Psoas muscle (tissue), 8 donors: Measurements from ENCODE around the gene ATXN10. TPM values are rescaled to one million over a fixed set of nuclear protein-coding genes. Genes with fewer than 3 reads are reported as not detected.

Source experiments
- ATAC-seq, 4 donors: fragments of 200-7000 bp; cut with Tn5 transposase; one replicate each; pipeline ENCODE4 v1.9.1; 2020; ENCODE audit warnings: moderate library complexity in 3 of 4, mild to moderate bottlenecking in 2 of 4
- DNase-seq, 2 donors: peaks; one replicate each; pipeline ENCODE4 v3.0.0-alpha.2; 2020
- H3K27ac ChIP-seq: fragments of 200-600 bp; one replicate; pipeline ENCODE4 v1.8.0; 2022
- H3K27me3 ChIP-seq, 3 donors: fragments of 200-600 bp in 1 of 3; one replicate each; pipeline versions ENCODE4 v1.6.1 to v1.8.0; 2013 to 2022; ENCODE audit warnings: low read length in 2 of 3, mild to moderate bottlenecking in 2 of 3, moderate library complexity in 1 of 3; ENCODE audit not compliant: insufficient read depth in 3 of 3
- H3K36me3 ChIP-seq, 2 donors: fragments of 200-600 bp in 1 of 2; one replicate each; pipeline versions ENCODE4 v1.6.1 to v1.8.0; 2013 to 2022; ENCODE audit warnings: low read depth in 1 of 2, mild to moderate bottlenecking in 1 of 2, moderate library complexity in 1 of 2; ENCODE audit not compliant: insufficient read depth in 1 of 2
- H3K4me1 ChIP-seq: fragments of 200-600 bp; one replicate; pipeline ENCODE4 v1.8.0; 2022
- H3K4me3 ChIP-seq: fragments of 200-600 bp; one replicate; pipeline ENCODE4 v1.8.0; 2022; ENCODE audit warnings: mild to moderate bottlenecking
- H3K9me3 ChIP-seq: fragments of 200-600 bp; one replicate; pipeline ENCODE4 v1.8.0; 2022
- CTCF ChIP-seq: fragments of 200-600 bp; IDR thresholded peaks from one replicate; pipeline ENCODE4 v1.8.0; 2022; ENCODE audit warnings: antibody characterized with exemption
- WGBS, 3 donors: extraction: QIAGEN DNeasy Blood & Tissue Kit; methylation state at CpG; one replicate each; pipeline versions ENCODE4 v1.1.6 to v1.1.7; 2013; 5-methylcytosine and 5-hydroxymethylcytosine counted together
- intact Hi-C, 2 donors: fragments of 100-400 bp; cut with DNase I; formaldehyde crosslinking; loops; one replicate each; pipeline versions ENCODE4 v1.11.0 to v1.14.2; 2022
- polyA plus RNA-seq, 3 donors: library from polyadenylated mRNA; stranded (reverse); fragments of 200-250 nt; gene quantifications; one replicate each; pipeline ENCODE4 v1.2.3, GENCODE V29; 2013
- total RNA-seq, 4 donors: library from RNA; stranded (reverse); fragmentation: NEBNext Ultra II Directional in 2 of 4; extraction: Animal tissue kit (Norgen Biotek cat#: 25700) in 2 of 4; gene quantifications; one replicate each; pipeline versions ENCODE4 v1.2.1 to v1.2.4, GENCODE V29; 2021 to 2023
- donor health status: healthy with polysubstance abuse.
- donor health status: DM: no; HTN: no; CAD: no; lungs with moderate emphysema.
- donor health status: Bipolar disorder and iron deficiency.
- donor health status: healthy.
- donor health status: DM: yes; HTN: yes; CAD: no.
- donor health status: DM: no; HTN: no; CAD: no.
- donor health status: DM: no; HTN: no; CAD: no.
- donor health status: DM: yes; HTN: yes; CAD: no.

The ATXN10 gene
- total and polyA plus RNA-seq, 7 donors, result 57.7 to 173 (median 115) TPM

GRCh38 chr22:45882881-45883810, 211.5 kb downstream of the ATXN10 start:
- H3K4me3 ChIP-seq, result no peak overlapping the region
- no peaks in the 10 kb centered on the region for H3K9me3 ChIP-seq
- TF ChIP-seq CTCF, result no peak
- ATAC-seq (no peak), DNase-seq (peak in 1 of 2 donors; percentile 47)
- no peaks in the 10 kb centered on the region for H3K36me3 ChIP-seq
- H3K4me1 ChIP-seq, result no peaks in the 10 kb centered on the region
- H3K27me3 ChIP-seq, result peaks cover 0 to 79% (median 8%) of the 10 kb centered on the region in 3 donors
- WGBS, 3 donors, result 51 to 60% (median 54%) methylated on average over 26 to 32 of the region's 32 CpGs
- no peak overlapping the region for H3K27ac ChIP-seq
- intact Hi-C loops, result no loop called here

DNA sequence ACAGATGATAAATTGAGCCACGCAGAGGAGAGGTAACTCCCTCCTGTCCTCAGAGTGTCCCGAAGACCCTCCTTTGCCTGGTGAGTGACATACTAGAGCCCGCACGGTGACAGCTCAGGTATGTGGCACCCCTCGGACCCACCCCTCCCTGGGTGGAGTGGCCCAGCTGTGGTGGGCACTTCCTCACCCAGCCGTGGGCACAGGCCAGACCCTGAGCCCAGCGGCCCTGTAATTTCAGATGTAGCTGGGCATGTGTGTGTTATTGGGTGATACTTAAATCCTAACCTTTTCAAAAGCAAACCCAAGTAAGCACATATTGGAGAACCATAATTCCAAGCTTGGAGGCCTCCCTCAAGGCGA, 212.2 kb downstream of the ATXN10 start:
- Histone ChIP-seq H3K27ac (no peak overlapping the region), H3K4me3 (no peak overlapping the region), H3K36me3 (no peaks in the 10 kb centered on the region), H3K9me3 (no peaks in the 10 kb centered on the region), H3K4me1 (no peaks in the 10 kb centered on the region), H3K27me3 (peaks cover 0 to 77% (median 8%) of the 10 kb centered on the region in 3 donors)
- TF ChIP-seq CTCF, result no peak
- intact Hi-C loops, result no loop called here
- ATAC-seq (no peak), DNase-seq (no peak)
- WGBS, 3 donors, result 85 to 88% (median 85%) methylated on average over 8 of the region's 8 CpGs

GRCh38 chr22:45884201-45885062, 212.8 kb downstream of the ATXN10 start:
- H3K4me1 ChIP-seq, result no peaks in the 10 kb centered on the region
- H3K36me3 ChIP-seq, result no peaks in the 10 kb centered on the region
- no peak for ATAC-seq
- H3K9me3 ChIP-seq, result no peaks in the 10 kb centered on the region
- TF ChIP-seq CTCF, result no peak
- peak in 1 of 2 donors; percentile 49 for DNase-seq
- H3K27me3 ChIP-seq, result peaks cover 0 to 80% (median 11%) of the 10 kb centered on the region in 3 donors
- no peak overlapping the region for H3K27ac ChIP-seq
- 64 to 68% (median 65%) methylated on average over 27 of the region's 27 CpGs for WGBS, 3 donors
- H3K4me3 ChIP-seq, result no peak overlapping the region
- intact Hi-C loops, result loop anchor here in 1 of 2 donors (5.0 kb wide), 1 partner anchor 83 kb away; no protein-coding TSS in a partner anchor

- Histone ChIP-seq H3K36me3 (no peaks in the 10 kb centered on the region), H3K4me3 (no peak overlapping the region), H3K27ac (no peak overlapping the region), H3K9me3 (no peaks in the 10 kb centered on the region), H3K27me3 (peaks cover 0 to 79% (median 15%) of the 10 kb centered on the region in 3 donors), H3K4me1 (no peaks in the 10 kb centered on the region)
- WGBS, 3 donors, result 58 to 77% (median 67%) methylated on average over 13 to 16 of the region's 16 CpGs
- ATAC-seq (no peak), DNase-seq (peak in 1 of 2 donors; percentile 27)
- intact Hi-C loops, result loop anchor here in 1 of 2 donors (5.0 kb wide), 1 partner anchor 82 kb away; no protein-coding TSS in a partner anchor
- no peak for TF ChIP-seq CTCF
Observed at GRCh38 chr22:45885171-45885840, 213.7 kb downstream of the ATXN10 start.
